Endothelial cell (in vitro differentiated cells): ENCODE results near the gene FDXR. TPM values are rescaled to one million over a fixed set of nuclear protein-coding genes. Genes with fewer than 3 reads are reported as not detected.

Source experiments
- DNase-seq: peaks from one replicate; pipeline ENCODE4 v3.0.0; 2021; ENCODE audit warnings: low spot score
- H3K27ac Mint-ChIP-seq: one replicate; pipeline ENCODE4 v1.8.0; 2021; ENCODE audit warnings: mixed read lengths, inconsistent platforms; ENCODE audit not compliant: unreplicated experiment
- H3K27me3 Mint-ChIP-seq: one replicate; pipeline ENCODE4 v1.8.0; 2021; ENCODE audit warnings: mild to moderate bottlenecking, moderate library complexity, mixed read lengths, inconsistent platforms; ENCODE audit not compliant: unreplicated experiment
- H3K36me3 Mint-ChIP-seq: one replicate; pipeline ENCODE4 v1.8.0; 2021; ENCODE audit warnings: mild to moderate bottlenecking, low read depth, mixed read lengths, inconsistent platforms; ENCODE audit not compliant: unreplicated experiment
- H3K4me1 Mint-ChIP-seq: one replicate; pipeline ENCODE4 v1.8.0; 2021; ENCODE audit warnings: mild to moderate bottlenecking, mixed read lengths, inconsistent platforms; ENCODE audit not compliant: unreplicated experiment
- H3K4me3 Mint-ChIP-seq: one replicate; pipeline ENCODE4 v1.8.0; 2021; ENCODE audit warnings: mild to moderate bottlenecking, mixed read lengths, inconsistent platforms; ENCODE audit not compliant: unreplicated experiment
- H3K9me3 Mint-ChIP-seq: one replicate; pipeline ENCODE4 v1.8.0; 2021; ENCODE audit warnings: mixed read lengths, inconsistent platforms; ENCODE audit not compliant: unreplicated experiment
- CTCF ChIP-seq: fragments of 200-600 bp; sonication (generic); IDR thresholded peaks from one replicate; pipeline ENCODE4 v1.5.0; 2021; ENCODE audit warnings: antibody characterized with exemption; ENCODE audit not compliant: unreplicated experiment
- total RNA-seq: library from RNA; stranded (reverse); fragmentation: NEBNext Ultra II Directional; extraction: Animal tissue kit (Norgen Biotek cat#: 25700); gene quantifications from one replicate; pipeline ENCODE4 v1.2.1, GENCODE V29; 2021; ENCODE audit not compliant: unreplicated experiment

Gene FDXR
- total RNA-seq, 1 donor from 2014 or later: 22.1 TPM

GRCh38 chr17:74836191-74836590 is 36.6 kb downstream of the FDXR start:
- H3K36me3 Mint-ChIP-seq: peaks cover 18% of the 10 kb centered on the region
- peaks cover 16% of the 10 kb centered on the region for H3K4me1 Mint-ChIP-seq
- no peaks in the 10 kb centered on the region for H3K9me3 Mint-ChIP-seq
- no peak overlapping the region for H3K4me3 Mint-ChIP-seq
- no peak for TF ChIP-seq CTCF
- DNase-seq: no peak
- H3K27me3 Mint-ChIP-seq: peaks cover 20% of the 10 kb centered on the region
- H3K27ac Mint-ChIP-seq: no peak overlapping the region

- no peak overlapping the region for H3K4me3 Mint-ChIP-seq
- no peaks in the 10 kb centered on the region for H3K9me3 Mint-ChIP-seq
- no peak for DNase-seq
- H3K27me3 Mint-ChIP-seq: peaks cover 13% of the 10 kb centered on the region
- H3K36me3 Mint-ChIP-seq: peaks cover 18% of the 10 kb centered on the region
- no peak overlapping the region for H3K27ac Mint-ChIP-seq
- TF ChIP-seq CTCF: no peak
- H3K4me1 Mint-ChIP-seq: peaks cover 3% of the 10 kb centered on the region
Measured at GRCh38 chr17:74833501-74834377, 39.1 kb downstream of the FDXR start.

GRCh38 chr17:74832421-74832820 is 40.4 kb downstream of the FDXR start:
- H3K27me3 Mint-ChIP-seq: peaks cover 13% of the 10 kb centered on the region
- no peaks in the 10 kb centered on the region for H3K9me3 Mint-ChIP-seq
- no peak overlapping the region for H3K4me3 Mint-ChIP-seq
- TF ChIP-seq CTCF: no peak
- peaks cover 18% of the 10 kb centered on the region for H3K36me3 Mint-ChIP-seq
- H3K27ac Mint-ChIP-seq: no peak overlapping the region
- DNase-seq: no peak
- peaks cover 3% of the 10 kb centered on the region for H3K4me1 Mint-ChIP-seq

- Mint-ChIP-seq H3K4me1 (peaks cover 3% of the 10 kb centered on the region), H3K36me3 (peaks cover 13% of the 10 kb centered on the region), H3K4me3 (no peak overlapping the region), H3K9me3 (no peaks in the 10 kb centered on the region), H3K27ac (no peak overlapping the region), H3K27me3 (peaks cover 11% of the 10 kb centered on the region)
- no peak for DNase-seq
- no peak for TF ChIP-seq CTCF
Measured at GRCh38 chr17:74831444-74832146, 41.2 kb downstream of the FDXR start.

- no peak overlapping the region for H3K27ac Mint-ChIP-seq
- no peak for DNase-seq
- H3K36me3 Mint-ChIP-seq: peaks cover 6% of the 10 kb centered on the region
- peaks cover 8% of the 10 kb centered on the region for H3K27me3 Mint-ChIP-seq
- no peak overlapping the region for H3K4me3 Mint-ChIP-seq
- no peaks in the 10 kb centered on the region for H3K9me3 Mint-ChIP-seq
- H3K4me1 Mint-ChIP-seq: peaks cover 3% of the 10 kb centered on the region
- TF ChIP-seq CTCF: no peak
Measured at GRCh38 chr17:74830861-74831260, 41.9 kb downstream of the FDXR start.
